Activated CD8-positive, alpha-beta memory T cell treated with anti-CD3 and anti-CD28 coated beads, Interleukin-2, amount 10 ng/mL, durations not matched to agents 7 days and 5 days (primary cell): ENCODE measurements around the gene SBNO1. TPM values are rescaled to one million over a fixed set of nuclear protein-coding genes. Genes with fewer than 3 reads are reported as not detected.
"Not testable (repeated sequence)": the region's sequence is repeated elsewhere in the genome, so short reads cannot be mapped to it uniquely, and the experiment has no call there.

ENCODE experiments used
- ATAC-seq: fragments of 150-1000 bp; cut with Tn5 transposase; one replicate; pipeline ENCODE4 v1.10.0; 2021; ENCODE audit warnings: moderate library complexity
- CTCF ChIA-PET: fragments of 350-600 bp; sonication (Branson Sonifier 250); formaldehyde crosslinking; loops from one replicate; lab custom pipeline; 2021; ENCODE audit warnings: antibody characterized with exemption; lab: Charles Lee
- DNase-seq: peaks from one replicate; pipeline ENCODE4 v3.0.0-alpha.2; 2020
- H3K27ac Mint-ChIP-seq: one replicate; pipeline ENCODE4 v1.8.0; 2021; ENCODE audit warnings: mild to moderate bottlenecking, mixed read lengths
- H3K27me3 Mint-ChIP-seq: one replicate; pipeline ENCODE4 v1.8.0; 2021; ENCODE audit warnings: mixed read lengths
- H3K36me3 Mint-ChIP-seq: one replicate; pipeline ENCODE4 v1.8.0; 2021; ENCODE audit warnings: mild to moderate bottlenecking, mixed read lengths
- H3K4me1 Mint-ChIP-seq: one replicate; pipeline ENCODE4 v1.8.0; 2021; ENCODE audit warnings: mixed read lengths
- H3K4me3 Mint-ChIP-seq: one replicate; pipeline ENCODE4 v1.8.0; 2021; ENCODE audit warnings: mild to moderate bottlenecking, moderate library complexity, mixed read lengths
- H3K9me3 Mint-ChIP-seq: one replicate; pipeline ENCODE4 v1.8.0; 2022; ENCODE audit warnings: low read depth, mixed read lengths
- total RNA-seq, 2 experiments: library from RNA; stranded (reverse); gene quantifications; one replicate each; pipeline ENCODE4 v1.2.3, GENCODE V29; 2021

SBNO1 gene
- total RNA-seq, 2 experiments from 2014 or later: 35.7 to 45.3 TPM

GRCh38 chr12:123384994-123385376, 20.3 kb upstream of the SBNO1 start:
- Mint-ChIP-seq H3K27me3 (no peaks in the 10 kb centered on the region), H3K9me3 (no peaks in the 10 kb centered on the region), H3K4me3 (peak overlapping the region; percentile 80), H3K4me1 (peaks cover 28% of the 10 kb centered on the region), H3K27ac (peak overlapping the region; percentile 87), H3K36me3 (no peaks in the 10 kb centered on the region)
- ATAC-seq: no peak
- no peak for DNase-seq
- CTCF ChIA-PET: interaction anchor here (1.4 to 2.8 kb wide), 6 partner anchors 9 to 147 kb away, joined by 3 to 26 read pairs (median 7); partner anchors contain the start of gene SBNO1

GRCh38 chr12:123384318-123384993, 19.8 kb upstream of the SBNO1 start:
- peak; percentile 58 for DNase-seq
- H3K4me1 Mint-ChIP-seq: peaks cover 26% of the 10 kb centered on the region
- H3K9me3 Mint-ChIP-seq: no peaks in the 10 kb centered on the region
- no peaks in the 10 kb centered on the region for H3K27me3 Mint-ChIP-seq
- no peaks in the 10 kb centered on the region for H3K36me3 Mint-ChIP-seq
- H3K27ac Mint-ChIP-seq: peak overlapping the region; percentile 87
- peak overlapping the region; percentile 80 for H3K4me3 Mint-ChIP-seq
- ATAC-seq: peak; percentile 4
- CTCF ChIA-PET: interaction anchor here (0.6 to 2.8 kb wide), 17 partner anchors 9 to 404 kb away, joined by 3 to 26 read pairs (median 4); partner anchors contain the start of genes ARL6IP4, DDX55, SBNO1 and SNRNP35

- no peaks in the 10 kb centered on the region for H3K36me3 Mint-ChIP-seq
- peaks cover 19% of the 10 kb centered on the region for H3K4me1 Mint-ChIP-seq
- H3K27ac Mint-ChIP-seq: peak overlapping the region; percentile 35
- no peaks in the 10 kb centered on the region for H3K27me3 Mint-ChIP-seq
- ATAC-seq (no peak), DNase-seq (no peak)
- peak overlapping the region; percentile 29 for H3K4me3 Mint-ChIP-seq
- CTCF ChIA-PET: interaction anchor here (1.4 to 2.8 kb wide), 4 partner anchors 17 to 45 kb away, joined by 3 to 26 read pairs (median 6); partner anchors contain the start of gene SBNO1
- H3K9me3 Mint-ChIP-seq: no peaks in the 10 kb centered on the region
Observed at GRCh38 chr12:123382684-123383083, 18.0 kb upstream of the SBNO1 start.

- Mint-ChIP-seq H3K4me3 (no peak overlapping the region), H3K4me1 (peaks cover 6% of the 10 kb centered on the region), H3K27ac (no peak overlapping the region), H3K36me3 (no peaks in the 10 kb centered on the region), H3K27me3 (no peaks in the 10 kb centered on the region), H3K9me3 (no peaks in the 10 kb centered on the region)
- ATAC-seq: no peak
- no peak for DNase-seq
- CTCF ChIA-PET: interaction anchor here (0.6 to 1.3 kb wide), 2 partner anchors 13 to 14 kb away, joined by 3 to 4 read pairs; no protein-coding TSS in a partner anchor
Observed at GRCh38 chr12:123379391-123379790, 14.7 kb upstream of the SBNO1 start.

GRCh38 chr12:123372415-123372814, 7.8 kb upstream of the SBNO1 start:
- H3K4me3 Mint-ChIP-seq, CTCF ChIA-PET, H3K27me3 Mint-ChIP-seq, H3K27ac Mint-ChIP-seq, H3K36me3 Mint-ChIP-seq, H3K4me1 Mint-ChIP-seq, H3K9me3 Mint-ChIP-seq, DNase-seq, ATAC-seq: not testable (repeated sequence)

GRCh38 chr12:123371667-123372368, 7.2 kb upstream of the SBNO1 start:
- H3K27ac Mint-ChIP-seq, DNase-seq, H3K4me1 Mint-ChIP-seq, ATAC-seq, H3K36me3 Mint-ChIP-seq, H3K27me3 Mint-ChIP-seq, H3K9me3 Mint-ChIP-seq, H3K4me3 Mint-ChIP-seq: not testable (repeated sequence)
- CTCF ChIA-PET: interaction anchor here (0.8 kb wide), 1 partner anchor 12 kb away, joined by 3 read pairs; the partner anchor contains the start of gene KMT5A

GRCh38 chr12:123369229-123369628, 4.6 kb upstream of the SBNO1 start:
- H3K36me3 Mint-ChIP-seq: no peaks in the 10 kb centered on the region
- H3K27me3 Mint-ChIP-seq: no peaks in the 10 kb centered on the region
- H3K9me3 Mint-ChIP-seq: no peaks in the 10 kb centered on the region
- no peak for DNase-seq
- CTCF ChIA-PET: no interaction called here
- no peak for ATAC-seq
- no peak overlapping the region for H3K4me3 Mint-ChIP-seq
- H3K4me1 Mint-ChIP-seq: peaks cover 3% of the 10 kb centered on the region
- no peak overlapping the region for H3K27ac Mint-ChIP-seq

- H3K9me3 Mint-ChIP-seq, ATAC-seq, H3K4me3 Mint-ChIP-seq, H3K27ac Mint-ChIP-seq, CTCF ChIA-PET, H3K27me3 Mint-ChIP-seq, H3K4me1 Mint-ChIP-seq, DNase-seq, H3K36me3 Mint-ChIP-seq: not testable (repeated sequence)
Observed at GRCh38 chr12:123368431-123368830, 3.8 kb upstream of the SBNO1 start.

- Mint-ChIP-seq H3K4me3 (no peak overlapping the region), H3K36me3 (no peaks in the 10 kb centered on the region), H3K27ac (no peak overlapping the region), H3K4me1 (peaks cover 12% of the 10 kb centered on the region), H3K27me3 (no peaks in the 10 kb centered on the region), H3K9me3 (no peaks in the 10 kb centered on the region)
- ATAC-seq (no peak), DNase-seq (no peak)
- CTCF ChIA-PET: interaction anchor here (1.4 kb wide), 1 partner anchor 17 kb away, joined by 5 read pairs; the partner anchor contains the start of gene KMT5A
Observed at GRCh38 chr12:123367511-123367910, 2.9 kb upstream of the SBNO1 start.

GRCh38 chr12:123365025-123365917, 624 bp upstream of the SBNO1 start:
- CTCF ChIA-PET: interaction anchor here (0.6 to 2.8 kb wide), 28 partner anchors 9 to 345 kb away, joined by 3 to 26 read pairs (median 4); partner anchors contain the start of genes DDX55, KMT5A, MPHOSPH9 and MTRFR
- H3K27ac Mint-ChIP-seq: peak overlapping the region; percentile 96
- no peaks in the 10 kb centered on the region for H3K9me3 Mint-ChIP-seq
- peaks cover 16% of the 10 kb centered on the region for H3K4me1 Mint-ChIP-seq
- no peaks in the 10 kb centered on the region for H3K27me3 Mint-ChIP-seq
- DNase-seq (peak; percentile 99), ATAC-seq (peak; percentile 81)
- H3K4me3 Mint-ChIP-seq: peak overlapping the region; percentile 81
- H3K36me3 Mint-ChIP-seq: peaks cover 3% of the 10 kb centered on the region

GRCh38 chr12:123363740-123364531, 711 bp downstream of the SBNO1 start:
- Mint-ChIP-seq H3K36me3 (peaks cover 3% of the 10 kb centered on the region), H3K27me3 (no peaks in the 10 kb centered on the region), H3K4me3 (peak overlapping the region; percentile 94), H3K9me3 (no peaks in the 10 kb centered on the region), H3K27ac (peak overlapping the region; percentile 89), H3K4me1 (peaks cover 18% of the 10 kb centered on the region)
- DNase-seq: peak; percentile 58
- CTCF ChIA-PET: interaction anchor here (0.5 to 2.8 kb wide), 6 partner anchors 10 to 219 kb away, joined by 3 to 26 read pairs (median 4); partner anchors contain the start of gene KMT5A
- ATAC-seq: peak; percentile 5

- no peak for DNase-seq
- no peaks in the 10 kb centered on the region for H3K27me3 Mint-ChIP-seq
Observed at GRCh38 chr12:123363390-123363739, 1.3 kb downstream of the SBNO1 start.

More at GRCh38 chr12:123363390-123363739, 1.3 kb downstream of the SBNO1 start:
- CTCF ChIA-PET: interaction anchor here (0.5 to 2.8 kb wide), 5 partner anchors 10 to 220 kb away, joined by 3 to 26 read pairs (median 4); partner anchors contain the start of gene KMT5A
- no peak for ATAC-seq
- H3K36me3 Mint-ChIP-seq: peaks cover 3% of the 10 kb centered on the region
- peak overlapping the region; percentile 94 for H3K4me3 Mint-ChIP-seq
- no peaks in the 10 kb centered on the region for H3K9me3 Mint-ChIP-seq
- peaks cover 18% of the 10 kb centered on the region for H3K4me1 Mint-ChIP-seq
- H3K27ac Mint-ChIP-seq: peak overlapping the region; percentile 89
